GM18868 (cell line): ENCODE measurements around the gene MYOM1.

Experiments
- ATAC-seq: cut with Tn5 transposase; IDR thresholded peaks from one replicate; pipeline ENCODE4 v1.9.1; 2021; ENCODE audit warnings: mild to moderate bottlenecking, moderate library complexity; ENCODE audit not compliant: unreplicated experiment

The MYOM1 gene

GRCh38 chr18:3250237-3251107 is 30.7 kb upstream of the MYOM1 start:
- no peak for ATAC-seq

GRCh38 chr18:3248658-3249359 is 29.0 kb upstream of the MYOM1 start:
- peak; percentile 15 for ATAC-seq

GRCh38 chr18:3248062-3248657 is 28.4 kb upstream of the MYOM1 start:
- ATAC-seq = no peak

GRCh38 chr18:3247240-3248061 is 27.7 kb upstream of the MYOM1 start, which contains the start of gene MYL12A:
Gene MYL12A, plus strand, starts transcription at chr18:3247801. Its CDS starts 5,447 bp downstream, at chr18:3253248.
- peak; percentile 82 for ATAC-seq

GRCh38 chr18:3246635-3247239 is 27.0 kb upstream of the MYOM1 start:
- no peak for ATAC-seq

- ATAC-seq = peak; percentile 48
Measured at GRCh38 chr18:3245853-3246634, 26.3 kb upstream of the MYOM1 start.

- ATAC-seq = no peak
Measured at GRCh38 chr18:3245185-3245564, 25.4 kb upstream of the MYOM1 start.

- ATAC-seq = no peak
Measured at GRCh38 chr18:3238742-3239141, 19.0 kb upstream of the MYOM1 start.

- ATAC-seq = no peak
Measured at GRCh38 chr18:3236470-3236869, 16.7 kb upstream of the MYOM1 start.

- ATAC-seq = no peak
Measured at GRCh38 chr18:3235846-3236245, 16.1 kb upstream of the MYOM1 start.

- ATAC-seq = no peak
Measured at GRCh38 chr18:3234457-3234856, 14.7 kb upstream of the MYOM1 start.

- ATAC-seq = no peak
Measured at GRCh38 chr18:3233433-3234168, 13.8 kb upstream of the MYOM1 start.

GRCh38 chr18:3233004-3233403 is 13.2 kb upstream of the MYOM1 start:
- ATAC-seq = no peak

- no peak for ATAC-seq
Measured at GRCh38 chr18:3230401-3231334, 10.9 kb upstream of the MYOM1 start.

- ATAC-seq = no peak
Measured at GRCh38 chr18:3226048-3226447, 6.3 kb upstream of the MYOM1 start.

- no peak for ATAC-seq
Measured at GRCh38 chr18:3225588-3225987, 5.8 kb upstream of the MYOM1 start.

GRCh38 chr18:3224223-3224622 is 4.5 kb upstream of the MYOM1 start:
- ATAC-seq = no peak

GRCh38 chr18:3223356-3223755 is 3.6 kb upstream of the MYOM1 start:
- peak; percentile 54 for ATAC-seq
